Mesenchymal stem cell (in vitro differentiated cells and primary cell): ENCODE data around the gene LDLR.
A peak's percentile ranks its signal among the peaks of the same experiment; 100 is the strongest.

ENCODE experiments used
- DNase-seq: peaks from one replicate; pipeline ENCODE4 v3.0.0-alpha.2; 2013
- H2AFZ ChIP-seq: one replicate; pipeline ENCODE4 v1.6.1; 2013; ENCODE audit warnings: low read depth, mild to moderate bottlenecking, control low read depth, inconsistent platforms, low read length, moderate library complexity
- H2AK5ac ChIP-seq: 2 replicates; pipeline ENCODE4 v1.6.1; 2013; ENCODE audit warnings: low read length, moderate library complexity, mild to moderate bottlenecking, inconsistent platforms; ENCODE audit not compliant: severe bottlenecking
- H2BK120ac ChIP-seq: one replicate; pipeline ENCODE4 v1.6.1; 2013; ENCODE audit warnings: low read depth, mild to moderate bottlenecking, inconsistent platforms, low read length, moderate library complexity
- H2BK12ac ChIP-seq, 2 experiments: one replicate each; pipeline ENCODE4 v1.6.1; 2013; ENCODE audit warnings: inconsistent platforms in 2 of 2, low read length in 2 of 2, mild to moderate bottlenecking in 2 of 2, moderate library complexity in 2 of 2, control low read depth in 1 of 2
- H2BK15ac ChIP-seq: one replicate; pipeline ENCODE4 v1.6.1; 2013; ENCODE audit warnings: mild to moderate bottlenecking, low read depth, inconsistent platforms; ENCODE audit not compliant: poor library complexity, severe bottlenecking
- H2BK5ac ChIP-seq: 2 replicates; pipeline ENCODE4 v1.6.1; 2013; ENCODE audit warnings: low read depth, mild to moderate bottlenecking, low read length, control low read depth, inconsistent platforms; ENCODE audit not compliant: poor library complexity, severe bottlenecking
- H3K14ac ChIP-seq, 2 experiments: one replicate each; pipeline ENCODE4 v1.6.1; 2013; ENCODE audit warnings: inconsistent platforms in 2 of 2, low read length in 2 of 2, control low read depth in 1 of 2, mild to moderate bottlenecking in 1 of 2, moderate library complexity in 1 of 2
- H3K18ac ChIP-seq, 2 experiments: one replicate each; pipeline ENCODE4 v1.6.1; 2013; ENCODE audit warnings: inconsistent platforms in 2 of 2, low read length in 2 of 2, control low read depth in 1 of 2, low read depth in 1 of 2, mild to moderate bottlenecking in 1 of 2
- H3K23ac ChIP-seq, 2 experiments: one replicate each; pipeline ENCODE4 v1.6.1; 2013; ENCODE audit warnings: inconsistent platforms in 2 of 2, low read length in 2 of 2, mild to moderate bottlenecking in 2 of 2, moderate library complexity in 2 of 2, control low read depth in 1 of 2
- H3K27ac ChIP-seq: 2 replicates; pipeline ENCODE4 v1.5.1; 2013; ENCODE audit warnings: mild to moderate bottlenecking, moderate library complexity, low read length, control low read depth, inconsistent platforms; ENCODE audit not compliant: poor library complexity, severe bottlenecking
- H3K27me3 ChIP-seq, 2 experiments: 2 replicates each; pipeline versions ENCODE4 v1.6.1 to v1.7.0; 2013; ENCODE audit warnings: low read length in 2 of 2, mild to moderate bottlenecking in 2 of 2, moderate library complexity in 2 of 2, control low read depth in 1 of 2, inconsistent platforms in 1 of 2; ENCODE audit not compliant: control insufficient read depth in 1 of 2, insufficient read depth in 1 of 2
- H3K36me3 ChIP-seq, 2 experiments: 2 replicates each; pipeline versions ENCODE4 v1.6.1 to v1.7.0; 2013; ENCODE audit warnings: low read length in 2 of 2, control low read depth in 1 of 2, inconsistent platforms in 1 of 2, low read depth in 1 of 2, mild to moderate bottlenecking in 1 of 2; ENCODE audit not compliant: insufficient read depth in 2 of 2, control insufficient read depth in 1 of 2
- H3K4ac ChIP-seq, 2 experiments: one replicate each; pipeline ENCODE4 v1.6.1; 2013; ENCODE audit warnings: inconsistent platforms in 2 of 2, low read length in 2 of 2, mild to moderate bottlenecking in 2 of 2, moderate library complexity in 2 of 2, control low read depth in 1 of 2, low read depth in 1 of 2
- H3K4me1 ChIP-seq: 2 replicates; pipeline ENCODE4 v1.6.1; 2013; ENCODE audit warnings: low read depth, low read length, control low read depth; ENCODE audit not compliant: control insufficient read depth, insufficient read depth
- H3K4me2 ChIP-seq: 2 replicates; pipeline ENCODE4 v1.6.1; 2013; ENCODE audit warnings: low read length, mild to moderate bottlenecking, inconsistent platforms; ENCODE audit not compliant: poor library complexity, severe bottlenecking
- H3K4me3 ChIP-seq, 2 experiments: 2 replicates each; pipeline versions ENCODE4 v1.5.1 to v1.7.0; 2013; ENCODE audit warnings: low read length in 2 of 2, mild to moderate bottlenecking in 2 of 2, control low read depth in 1 of 2, low read depth in 1 of 2; ENCODE audit not compliant: insufficient read depth in 1 of 2
- H3K79me1 ChIP-seq: replicated peaks from 2 replicates; pipeline ENCODE4 v1.6.1; 2013; ENCODE audit warnings: mild to moderate bottlenecking, control low read depth, low read length, inconsistent platforms; ENCODE audit not compliant: poor library complexity, severe bottlenecking
- H3K9ac ChIP-seq: 2 replicates; pipeline ENCODE4 v1.7.0; 2013; ENCODE audit warnings: mild to moderate bottlenecking, low read length, moderate library complexity
- H3K9me3 ChIP-seq: 2 replicates; pipeline ENCODE4 v1.7.0; 2013; ENCODE audit warnings: mild to moderate bottlenecking, low read length; ENCODE audit not compliant: control insufficient read depth
- H4K8ac ChIP-seq: one replicate; pipeline ENCODE4 v1.6.1; 2013; ENCODE audit warnings: inconsistent platforms, mild to moderate bottlenecking, low read length, moderate library complexity
- H4K91ac ChIP-seq: one replicate; pipeline ENCODE4 v1.6.1; 2013; ENCODE audit warnings: mild to moderate bottlenecking, low read length, inconsistent platforms
- WGBS: methylation state at CpG from one replicate; pipeline ENCODE4 v1.1.7; 2013; ENCODE audit warnings: mixed read lengths; 5-methylcytosine and 5-hydroxymethylcytosine counted together

LDLR gene

DNA sequence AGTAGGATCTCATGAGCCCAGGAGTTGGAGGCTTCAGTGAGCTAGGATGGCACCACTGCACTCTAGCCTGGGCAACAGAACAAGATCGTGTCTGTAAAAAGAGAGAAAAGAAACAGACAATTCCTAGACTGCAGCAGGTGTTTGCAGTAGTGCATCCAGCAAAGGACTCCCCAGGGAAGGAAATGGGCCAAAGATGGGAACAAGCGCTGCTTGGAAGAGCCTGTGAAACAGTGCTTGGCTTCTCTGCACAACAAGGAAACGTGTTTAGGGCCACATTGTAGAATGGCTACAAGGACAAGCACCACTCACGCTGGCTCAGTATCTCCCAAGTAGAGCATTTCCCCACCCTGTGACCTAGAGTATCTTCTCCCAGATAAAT, 35.5 kb upstream of the LDLR start:
- Histone ChIP-seq H3K9ac (no peak overlapping the region), H2AK5ac (no peak overlapping the region), H3K4me3 (no peak overlapping the region), H3K18ac (no peak overlapping the region), H3K79me1 (peaks cover 47% of the 10 kb centered on the region), H3K23ac (no peak overlapping the region), H4K8ac (no peak overlapping the region), H3K27me3 (no peaks in the 10 kb centered on the region), H3K14ac (no peak overlapping the region), H2BK12ac (no peak overlapping the region), H3K27ac (no peak overlapping the region), H3K9me3 (no peaks in the 10 kb centered on the region), H2BK15ac (no peak overlapping the region), H4K91ac (no peak overlapping the region), H3K36me3 (peaks cover 66 to 77% of the 10 kb centered on the region in 2 experiments), H3K4me1 (peaks cover 14% of the 10 kb centered on the region), H3K4ac (no peak overlapping the region), H2AFZ (no peak overlapping the region), H2BK120ac (no peak overlapping the region), H3K4me2 (no peak overlapping the region), H2BK5ac (no peak overlapping the region)
- DNase-seq, result no peak
- 96% methylated on average over 4 of the region's 4 CpGs for WGBS

DNA sequence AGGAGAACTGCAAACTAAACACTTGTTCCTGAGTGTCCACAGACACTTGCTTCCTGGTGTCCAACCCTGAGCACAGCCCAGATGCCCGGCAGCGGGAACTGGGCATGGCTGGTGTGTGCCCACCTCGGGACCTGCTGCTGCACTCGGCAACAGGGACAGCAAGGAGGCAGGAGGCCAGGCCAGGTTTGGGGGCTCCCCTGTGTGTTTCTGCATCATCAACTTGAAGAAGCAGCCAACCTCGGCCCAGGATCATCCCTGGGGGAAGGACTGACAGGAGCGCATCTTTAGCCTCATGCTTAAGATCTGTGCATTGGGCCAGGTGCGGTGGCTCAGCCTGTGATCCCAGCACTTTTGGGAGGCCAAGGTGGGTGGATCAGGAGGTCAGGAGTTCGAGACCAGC, 35.1 kb upstream of the LDLR start:
- Histone ChIP-seq H2AFZ (no peak overlapping the region), H3K9ac (no peak overlapping the region), H3K27ac (no peak overlapping the region), H4K8ac (no peak overlapping the region), H2BK12ac (no peak overlapping the region), H3K36me3 (peaks cover 65 to 74% of the 10 kb centered on the region in 2 experiments), H3K4me2 (no peak overlapping the region), H2BK15ac (no peak overlapping the region), H3K4me1 (peaks cover 14% of the 10 kb centered on the region), H2AK5ac (no peak overlapping the region), H2BK5ac (no peak overlapping the region), H2BK120ac (no peak overlapping the region), H3K14ac (no peak overlapping the region), H3K4ac (no peak overlapping the region), H3K4me3 (no peak overlapping the region), H3K18ac (no peak overlapping the region), H3K9me3 (no peaks in the 10 kb centered on the region), H3K27me3 (no peaks in the 10 kb centered on the region), H3K23ac (no peak overlapping the region), H4K91ac (no peak overlapping the region), H3K79me1 (peaks cover 44% of the 10 kb centered on the region)
- WGBS, result 100% methylated on average over 8 of the region's 8 CpGs
- no peak for DNase-seq

DNA sequence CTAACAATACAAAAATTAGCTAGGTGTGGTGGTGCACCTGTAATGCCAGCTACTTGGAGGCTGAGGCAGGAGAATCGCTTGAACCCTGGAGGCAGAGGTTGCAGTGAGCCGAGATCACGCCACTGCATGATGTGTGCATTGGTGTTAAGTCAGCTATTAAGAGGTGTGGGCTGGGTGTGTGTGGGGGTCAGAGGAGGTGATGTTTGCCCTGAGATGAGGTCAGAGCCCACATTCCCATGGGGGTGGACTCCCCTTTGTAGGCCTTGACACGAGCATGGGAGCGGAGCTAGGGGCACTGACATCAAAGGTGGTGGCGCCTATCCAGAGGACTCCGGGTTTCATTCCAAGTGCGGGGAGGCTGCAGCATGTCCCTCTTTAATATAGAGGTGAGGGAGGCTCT, 34.6 kb upstream of the LDLR start:
- H4K8ac ChIP-seq, result no peak overlapping the region
- no peak for DNase-seq
- H2BK15ac ChIP-seq, result no peak overlapping the region
- H2BK12ac ChIP-seq, result no peak overlapping the region
- no peak overlapping the region for H2BK120ac ChIP-seq
- peaks cover 65 to 74% of the 10 kb centered on the region in 2 experiments for H3K36me3 ChIP-seq
- H3K27ac ChIP-seq, result no peak overlapping the region
- no peak overlapping the region for H2AFZ ChIP-seq
- H3K4me1 ChIP-seq, result peaks cover 14% of the 10 kb centered on the region
- H2AK5ac ChIP-seq, result no peak overlapping the region
- H3K9me3 ChIP-seq, result no peaks in the 10 kb centered on the region
- H3K18ac ChIP-seq, result no peak overlapping the region
- H3K27me3 ChIP-seq, result no peaks in the 10 kb centered on the region
- 98% methylated on average over 8 of the region's 8 CpGs for WGBS
- no peak overlapping the region for H3K9ac ChIP-seq
- H2BK5ac ChIP-seq, result no peak overlapping the region
- no peak overlapping the region for H3K4ac ChIP-seq
- no peak overlapping the region for H3K4me2 ChIP-seq
- H3K23ac ChIP-seq, result no peak overlapping the region
- H3K79me1 ChIP-seq, result peaks cover 47% of the 10 kb centered on the region
- no peak overlapping the region for H4K91ac ChIP-seq
- no peak overlapping the region for H3K14ac ChIP-seq
- H3K4me3 ChIP-seq, result no peak overlapping the region

DNA sequence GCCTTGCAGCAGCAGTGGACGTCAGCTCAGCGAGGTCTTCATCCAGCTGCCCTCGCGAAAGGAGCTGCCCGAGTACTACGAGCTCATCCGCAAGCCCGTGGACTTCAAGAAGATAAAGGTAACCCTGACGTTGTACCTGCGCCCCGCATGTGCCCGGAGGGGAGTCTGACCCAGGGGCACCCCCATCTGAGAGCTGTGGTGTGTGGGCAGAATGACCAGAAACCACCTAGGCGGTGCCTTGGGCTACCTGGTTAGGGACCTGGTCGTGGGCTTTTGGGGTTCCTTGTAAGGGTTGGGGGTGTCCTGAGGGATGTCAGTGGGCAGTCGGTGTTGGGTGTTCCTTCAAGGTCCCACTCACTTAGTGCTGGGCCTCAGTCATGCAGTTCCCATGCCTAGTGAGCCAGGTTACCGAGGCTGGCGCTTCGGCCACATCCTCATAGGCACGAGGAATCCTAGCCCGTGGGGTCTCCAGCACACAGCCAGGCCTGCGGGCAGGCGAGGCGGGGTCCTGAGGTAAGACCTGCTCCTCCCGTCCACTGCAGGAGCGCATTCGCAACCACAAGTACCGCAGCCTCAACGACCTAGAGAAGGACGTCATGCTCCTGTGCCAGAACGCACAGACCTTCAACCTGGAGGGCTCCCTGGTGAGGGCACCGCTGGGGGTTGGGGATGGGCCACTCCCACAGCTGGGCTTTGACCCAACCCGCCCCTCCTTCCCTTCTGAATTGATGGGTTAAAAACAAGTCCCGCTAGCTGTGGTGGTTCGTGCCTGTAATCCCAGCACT, 30.8 kb upstream of the LDLR start:
- no peak overlapping the region for H2AK5ac ChIP-seq
- peak overlapping the region in 1 of 2 experiments; percentile 33 for H3K4me3 ChIP-seq
- H4K8ac ChIP-seq, result no peak overlapping the region
- peaks cover 2% of the 10 kb centered on the region for H3K4me1 ChIP-seq
- H2BK120ac ChIP-seq, result no peak overlapping the region
- no peak overlapping the region for H3K4me2 ChIP-seq
- H3K4ac ChIP-seq, result no peak overlapping the region
- H3K27me3 ChIP-seq, result no peaks in the 10 kb centered on the region
- H3K27ac ChIP-seq, result no peak overlapping the region
- no peak overlapping the region for H3K18ac ChIP-seq
- no peak overlapping the region for H4K91ac ChIP-seq
- no peak overlapping the region for H2BK15ac ChIP-seq
- no peak overlapping the region for H3K9ac ChIP-seq
- peaks cover 42% of the 10 kb centered on the region for H3K79me1 ChIP-seq
- H2BK12ac ChIP-seq, result no peak overlapping the region
- no peak overlapping the region for H3K23ac ChIP-seq
- WGBS, result 93% methylated on average over 34 of the region's 34 CpGs
- H3K36me3 ChIP-seq, result peaks cover 72 to 75% of the 10 kb centered on the region in 2 experiments
- no peaks in the 10 kb centered on the region for H3K9me3 ChIP-seq
- no peak overlapping the region for H2BK5ac ChIP-seq
- H3K14ac ChIP-seq, result no peak overlapping the region
- H2AFZ ChIP-seq, result no peak overlapping the region
- DNase-seq, result no peak
